Esophagus squamous epithelium (tissue), 4 donors: Measurements from ENCODE around the gene LILRB2.

Source experiments
- CTCF ChIP-seq, 6 experiments: fragments of 450-650 bp in 4 of 6; fragments of 200-600 bp in 2 of 6; sonication (generic) in 2 of 6; IDR thresholded peaks; one replicate each; pipeline ENCODE4 v1.5.1; 2016 to 2019; ENCODE audit warnings: antibody characterized with exemption in 6 of 6, mild to moderate bottlenecking in 4 of 6, moderate library complexity in 4 of 6
- POLR2A ChIP-seq, 4 donors: fragments of 450-650 bp; IDR thresholded peaks; one replicate each; pipeline ENCODE4 v1.6.1; 2017; ENCODE audit warnings: antibody characterized with exemption in 4 of 4, mild to moderate bottlenecking in 4 of 4, moderate library complexity in 3 of 4

DNA sequence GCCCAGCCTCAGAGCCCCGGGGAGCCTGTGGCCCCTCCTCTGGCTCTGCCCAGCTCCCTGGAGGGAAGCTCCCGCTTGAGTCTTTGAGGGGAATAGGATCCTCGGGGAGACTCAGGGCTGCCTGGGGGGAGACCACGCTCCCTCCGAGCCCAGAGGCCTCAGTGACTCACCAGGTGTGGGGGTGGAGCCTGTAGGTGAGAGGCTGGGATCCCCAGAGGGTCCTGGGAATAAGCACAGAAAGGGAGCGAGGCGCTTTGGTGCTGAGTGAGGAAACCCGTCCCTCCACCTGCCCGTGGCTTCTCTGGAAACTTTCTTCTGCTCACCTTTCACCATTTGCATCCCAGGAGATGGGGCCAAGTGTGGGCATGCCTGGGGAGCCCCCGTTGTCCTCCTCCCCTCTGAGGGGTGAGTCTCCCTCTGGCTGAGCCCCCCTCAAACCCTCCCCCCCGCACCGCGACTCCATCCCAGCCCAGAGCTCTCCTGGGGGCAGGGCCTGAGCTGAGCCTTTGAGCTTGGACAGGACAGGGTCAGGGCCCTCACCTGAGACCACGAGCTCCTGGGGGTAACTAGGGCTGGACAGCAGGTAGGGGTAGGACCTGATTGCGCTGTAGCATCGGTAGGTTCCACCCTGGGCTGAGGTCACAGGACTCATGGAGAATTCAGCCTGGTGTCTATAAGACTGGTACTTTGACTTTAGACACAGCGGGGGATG is 26.6 kb downstream of the LILRB2 start:
- no peak for TF ChIP-seq CTCF (IDR thresholded peaks at IDR 0.05)
- no peak for TF ChIP-seq POLR2A (IDR thresholded peaks at IDR 0.05)
